HEK293 (cell line): ENCODE results near the gene TRAPPC6A.

Source experiments
- SP2 ChIP-seq: fragments of 450-650 bp; formaldehyde crosslinking; IDR thresholded peaks from 2 replicates; pipeline ENCODE4 v1.5.1; 2016; ENCODE audit warnings: missing biosample characterization, missing genetic modification characterization
- TRIM28 ChIP-seq: IDR thresholded peaks from 2 replicates; pipeline ENCODE4 v1.6.1; 2011; ENCODE audit warnings: low read length, control low read depth, borderline replicate concordance
- ZNF174 ChIP-seq: fragments of 450-650 bp; formaldehyde crosslinking; IDR thresholded peaks from 2 replicates; pipeline ENCODE4 v1.5.0; 2017; ENCODE audit warnings: missing biosample characterization, mild to moderate bottlenecking, missing genetic modification characterization
- ZNF211 ChIP-seq: fragments of 450-650 bp; formaldehyde crosslinking; IDR thresholded peaks from 2 replicates; pipeline ENCODE4 v1.5.1; 2016; ENCODE audit warnings: low read depth, missing biosample characterization, missing genetic modification characterization
- ZNF23 ChIP-seq: fragments of 450-650 bp; formaldehyde crosslinking; IDR thresholded peaks from 2 replicates; pipeline ENCODE4 v1.5.1; 2016; ENCODE audit warnings: missing biosample characterization, missing genetic modification characterization, borderline replicate concordance
- ZNF558 ChIP-seq: fragments of 450-650 bp; formaldehyde crosslinking; IDR thresholded peaks from 2 replicates; pipeline ENCODE4 v1.5.1; 2016; ENCODE audit warnings: missing biosample characterization, missing genetic modification characterization
- ZNF792 ChIP-seq: fragments of 450-650 bp; formaldehyde crosslinking; IDR thresholded peaks from 2 replicates; pipeline ENCODE4 v1.5.1; 2016; ENCODE audit warnings: missing biosample characterization, missing genetic modification characterization
- ZXDB ChIP-seq: fragments of 450-650 bp; formaldehyde crosslinking; IDR thresholded peaks from 2 replicates; pipeline ENCODE4 v1.5.1; 2016; ENCODE audit warnings: missing biosample characterization, missing genetic modification characterization
- TF ChIP-seq, protein P1 (sequence below): fragments of 450-650 bp; formaldehyde crosslinking; IDR thresholded peaks from 2 replicates; pipeline ENCODE4 v1.5.1; 2016; ENCODE audit warnings: missing biosample characterization, missing genetic modification characterization
- TF ChIP-seq, protein P2 (sequence below): fragments of 450-650 bp; formaldehyde crosslinking; IDR thresholded peaks from 2 replicates; pipeline ENCODE4 v1.5.1; 2016; ENCODE audit warnings: missing biosample characterization, missing genetic modification characterization
- TF ChIP-seq, protein P3 (sequence below): fragments of 450-650 bp; formaldehyde crosslinking; IDR thresholded peaks from 2 replicates; pipeline ENCODE4 v1.5.1; 2016; ENCODE audit warnings: missing biosample characterization, missing genetic modification characterization

DNA sequence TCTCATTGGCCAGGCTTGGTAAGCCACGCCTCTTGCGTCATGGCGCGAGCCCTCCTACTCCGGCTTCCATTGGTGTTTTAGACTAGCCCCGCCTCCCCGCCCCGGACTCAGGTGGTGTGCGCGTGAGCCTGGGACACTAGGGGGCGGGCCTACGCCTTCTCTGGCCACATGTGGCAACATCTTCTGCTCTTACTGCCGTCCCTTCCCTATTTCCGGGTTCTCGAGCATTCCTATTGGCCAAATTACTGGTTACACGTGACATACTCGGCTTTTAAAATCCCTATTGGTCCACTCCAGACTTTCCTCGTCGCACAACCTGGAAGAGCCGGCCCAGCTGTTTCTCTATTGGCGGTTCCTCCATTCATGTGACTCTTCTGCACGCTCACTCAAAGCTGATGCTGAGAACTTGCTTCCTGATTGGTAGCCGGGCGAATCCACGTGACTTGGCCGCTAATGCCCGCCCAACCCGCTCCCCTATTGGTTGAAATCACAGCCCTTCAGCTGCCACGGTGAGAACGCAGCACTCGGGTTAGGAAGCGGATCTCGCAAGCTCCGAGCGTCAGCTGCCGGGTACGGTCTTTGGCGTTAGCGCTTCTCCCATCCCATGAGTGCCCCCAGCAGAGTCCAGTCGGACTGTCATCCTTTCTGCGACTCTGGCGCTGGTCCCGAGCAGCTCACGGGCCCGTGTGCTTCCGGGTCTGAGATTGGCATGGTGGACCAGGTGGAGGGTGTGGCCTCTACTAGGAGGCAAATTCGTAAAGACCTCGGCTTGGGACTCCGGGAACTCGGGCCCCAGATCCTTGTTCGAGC lies 430 bp upstream of the TRAPPC6A start, which contains the start of gene BLOC1S3:
- TF ChIP-seq, protein P1, sequence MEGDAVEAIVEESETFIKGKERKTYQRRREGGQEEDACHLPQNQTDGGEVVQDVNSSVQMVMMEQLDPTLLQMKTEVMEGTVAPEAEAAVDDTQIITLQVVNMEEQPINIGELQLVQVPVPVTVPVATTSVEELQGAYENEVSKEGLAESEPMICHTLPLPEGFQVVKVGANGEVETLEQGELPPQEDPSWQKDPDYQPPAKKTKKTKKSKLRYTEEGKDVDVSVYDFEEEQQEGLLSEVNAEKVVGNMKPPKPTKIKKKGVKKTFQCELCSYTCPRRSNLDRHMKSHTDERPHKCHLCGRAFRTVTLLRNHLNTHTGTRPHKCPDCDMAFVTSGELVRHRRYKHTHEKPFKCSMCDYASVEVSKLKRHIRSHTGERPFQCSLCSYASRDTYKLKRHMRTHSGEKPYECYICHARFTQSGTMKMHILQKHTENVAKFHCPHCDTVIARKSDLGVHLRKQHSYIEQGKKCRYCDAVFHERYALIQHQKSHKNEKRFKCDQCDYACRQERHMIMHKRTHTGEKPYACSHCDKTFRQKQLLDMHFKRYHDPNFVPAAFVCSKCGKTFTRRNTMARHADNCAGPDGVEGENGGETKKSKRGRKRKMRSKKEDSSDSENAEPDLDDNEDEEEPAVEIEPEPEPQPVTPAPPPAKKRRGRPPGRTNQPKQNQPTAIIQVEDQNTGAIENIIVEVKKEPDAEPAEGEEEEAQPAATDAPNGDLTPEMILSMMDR (tag by site-specific recombination), result peak; percentile 97
- TF ChIP-seq, protein P2, sequence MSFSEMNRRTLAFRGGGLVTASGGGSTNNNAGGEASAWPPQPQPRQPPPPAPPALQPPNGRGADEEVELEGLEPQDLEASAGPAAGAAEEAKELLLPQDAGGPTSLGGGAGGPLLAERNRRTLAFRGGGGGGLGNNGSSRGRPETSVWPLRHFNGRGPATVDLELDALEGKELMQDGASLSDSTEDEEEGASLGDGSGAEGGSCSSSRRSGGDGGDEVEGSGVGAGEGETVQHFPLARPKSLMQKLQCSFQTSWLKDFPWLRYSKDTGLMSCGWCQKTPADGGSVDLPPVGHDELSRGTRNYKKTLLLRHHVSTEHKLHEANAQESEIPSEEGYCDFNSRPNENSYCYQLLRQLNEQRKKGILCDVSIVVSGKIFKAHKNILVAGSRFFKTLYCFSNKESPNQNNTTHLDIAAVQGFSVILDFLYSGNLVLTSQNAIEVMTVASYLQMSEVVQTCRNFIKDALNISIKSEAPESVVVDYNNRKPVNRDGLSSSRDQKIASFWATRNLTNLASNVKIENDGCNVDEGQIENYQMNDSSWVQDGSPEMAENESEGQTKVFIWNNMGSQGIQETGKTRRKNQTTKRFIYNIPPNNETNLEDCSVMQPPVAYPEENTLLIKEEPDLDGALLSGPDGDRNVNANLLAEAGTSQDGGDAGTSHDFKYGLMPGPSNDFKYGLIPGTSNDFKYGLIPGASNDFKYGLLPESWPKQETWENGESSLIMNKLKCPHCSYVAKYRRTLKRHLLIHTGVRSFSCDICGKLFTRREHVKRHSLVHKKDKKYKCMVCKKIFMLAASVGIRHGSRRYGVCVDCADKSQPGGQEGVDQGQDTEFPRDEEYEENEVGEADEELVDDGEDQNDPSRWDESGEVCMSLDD (tag by site-specific recombination), result no peak
- TF ChIP-seq, protein P3, sequence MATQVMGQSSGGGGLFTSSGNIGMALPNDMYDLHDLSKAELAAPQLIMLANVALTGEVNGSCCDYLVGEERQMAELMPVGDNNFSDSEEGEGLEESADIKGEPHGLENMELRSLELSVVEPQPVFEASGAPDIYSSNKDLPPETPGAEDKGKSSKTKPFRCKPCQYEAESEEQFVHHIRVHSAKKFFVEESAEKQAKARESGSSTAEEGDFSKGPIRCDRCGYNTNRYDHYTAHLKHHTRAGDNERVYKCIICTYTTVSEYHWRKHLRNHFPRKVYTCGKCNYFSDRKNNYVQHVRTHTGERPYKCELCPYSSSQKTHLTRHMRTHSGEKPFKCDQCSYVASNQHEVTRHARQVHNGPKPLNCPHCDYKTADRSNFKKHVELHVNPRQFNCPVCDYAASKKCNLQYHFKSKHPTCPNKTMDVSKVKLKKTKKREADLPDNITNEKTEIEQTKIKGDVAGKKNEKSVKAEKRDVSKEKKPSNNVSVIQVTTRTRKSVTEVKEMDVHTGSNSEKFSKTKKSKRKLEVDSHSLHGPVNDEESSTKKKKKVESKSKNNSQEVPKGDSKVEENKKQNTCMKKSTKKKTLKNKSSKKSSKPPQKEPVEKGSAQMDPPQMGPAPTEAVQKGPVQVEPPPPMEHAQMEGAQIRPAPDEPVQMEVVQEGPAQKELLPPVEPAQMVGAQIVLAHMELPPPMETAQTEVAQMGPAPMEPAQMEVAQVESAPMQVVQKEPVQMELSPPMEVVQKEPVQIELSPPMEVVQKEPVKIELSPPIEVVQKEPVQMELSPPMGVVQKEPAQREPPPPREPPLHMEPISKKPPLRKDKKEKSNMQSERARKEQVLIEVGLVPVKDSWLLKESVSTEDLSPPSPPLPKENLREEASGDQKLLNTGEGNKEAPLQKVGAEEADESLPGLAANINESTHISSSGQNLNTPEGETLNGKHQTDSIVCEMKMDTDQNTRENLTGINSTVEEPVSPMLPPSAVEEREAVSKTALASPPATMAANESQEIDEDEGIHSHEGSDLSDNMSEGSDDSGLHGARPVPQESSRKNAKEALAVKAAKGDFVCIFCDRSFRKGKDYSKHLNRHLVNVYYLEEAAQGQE (tag by site-specific recombination), result no peak
- TF ChIP-seq ZNF23 (no peak), ZNF211 (tag by site-specific recombination) (no peak), TRIM28 (no peak), ZNF792 (tag by site-specific recombination) (no peak), ZNF558 (tag by site-specific recombination) (no peak), SP2 (tag by site-specific recombination) (peak; percentile 98), ZNF174 (no peak), ZXDB (tag by site-specific recombination) (peak; percentile 63; the same call in 1 of the 2 replicates)
